Mesenteric fat pad (tissue), 1 donor: Measurements from ENCODE around the gene AP3B1. TPM values are rescaled to one million over a fixed set of nuclear protein-coding genes. Genes with fewer than 3 reads are reported as not detected.
"Not testable (repeated sequence)": the region's sequence is repeated elsewhere in the genome, so short reads cannot be mapped to it uniquely, and the experiment has no call there.

Experiments
- DNase-seq: peaks from one replicate; pipeline ENCODE4 v3.0.0-alpha.2; 2020; ENCODE audit warnings: low spot score
- total RNA-seq: library from RNA; stranded (reverse); fragmentation: NEBNext Ultra II Directional; extraction: Animal tissue kit (Norgen Biotek cat#: 25700); gene quantifications from one replicate; pipeline ENCODE4 v1.2.1, GENCODE V29; 2021
- donor health status: DM: yes; HTN: yes; CAD: no.

Gene AP3B1
- total RNA-seq, 1 donor from 2014 or later = 39.8 TPM

DNA sequence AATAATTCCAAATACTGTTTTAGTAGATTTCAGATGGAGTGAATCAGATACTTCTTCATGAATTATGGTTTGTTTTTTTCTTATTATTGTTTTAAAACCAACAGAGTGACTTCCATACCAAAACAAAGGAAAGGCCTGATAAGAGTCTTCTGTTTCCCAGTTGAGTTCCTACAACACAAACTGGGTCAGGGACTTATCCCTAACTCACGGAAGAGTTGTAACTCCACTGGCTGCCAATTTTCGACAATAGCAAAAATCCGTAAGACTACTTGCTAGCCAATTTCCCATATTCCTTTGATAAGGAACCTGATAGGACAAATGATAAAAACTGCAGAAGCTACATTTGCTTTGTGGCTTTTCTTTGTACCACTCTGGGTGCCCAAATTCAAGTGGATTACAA is 219.2 kb downstream of the AP3B1 start:
- DNase-seq = no peak

DNA sequence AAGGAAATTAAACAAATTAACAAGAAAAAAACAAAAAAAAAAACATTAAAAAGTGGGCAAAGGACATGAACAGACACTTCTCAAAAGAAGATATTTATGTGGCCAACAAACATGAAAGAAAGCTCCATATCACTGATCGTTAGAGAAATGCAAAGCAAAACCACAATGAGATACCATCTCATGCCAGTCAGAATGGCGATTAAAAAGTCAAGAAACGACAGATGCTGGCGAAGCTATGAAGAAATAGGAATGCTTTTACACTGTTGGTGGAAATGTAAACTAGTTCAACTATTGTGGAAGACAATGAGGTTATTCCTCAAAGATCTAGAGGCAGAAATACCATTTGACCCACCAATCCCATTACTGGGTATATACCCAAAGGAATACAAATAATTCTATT is 223.8 kb downstream of the AP3B1 start:
- not testable (repeated sequence) for DNase-seq

DNA sequence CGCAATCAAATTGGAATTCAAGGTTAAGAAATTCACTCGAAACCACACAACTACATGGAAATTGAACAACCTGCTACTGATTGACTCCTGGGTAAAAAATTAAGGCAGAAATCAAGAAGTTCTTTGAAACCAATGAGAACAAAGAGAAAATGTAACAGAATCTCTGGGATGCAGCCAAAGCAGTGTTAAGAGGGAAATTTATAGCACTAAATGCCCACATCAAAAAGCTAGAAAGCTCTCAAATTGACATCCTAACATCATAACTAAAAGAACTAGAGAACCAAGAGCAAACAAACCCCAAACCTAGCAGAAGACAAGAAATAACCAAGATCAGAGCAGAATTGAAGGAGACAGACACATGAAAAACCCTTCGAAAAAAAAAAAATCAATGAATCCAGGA is 226.9 kb downstream of the AP3B1 start:
- DNase-seq = not testable (repeated sequence)

DNA sequence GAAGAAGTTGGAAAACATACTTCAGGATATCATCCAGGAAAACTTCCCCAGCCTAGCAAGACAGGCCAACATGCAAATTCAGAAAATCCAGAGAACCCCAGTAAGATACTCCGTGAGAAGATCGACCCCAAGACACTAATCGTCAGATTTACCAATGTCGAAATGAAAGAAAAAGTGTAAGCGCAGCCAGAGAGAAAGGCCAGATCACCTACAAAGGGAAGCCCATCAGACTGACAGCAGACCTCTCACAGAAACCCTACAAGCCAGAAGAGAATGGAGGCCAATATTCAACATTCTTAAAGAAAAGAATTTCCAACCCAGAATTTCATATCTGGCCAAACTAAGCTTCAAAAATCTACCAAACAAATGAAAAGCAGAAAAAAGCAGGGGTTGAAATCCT is 227.8 kb downstream of the AP3B1 start:
- not testable (repeated sequence) for DNase-seq

DNA sequence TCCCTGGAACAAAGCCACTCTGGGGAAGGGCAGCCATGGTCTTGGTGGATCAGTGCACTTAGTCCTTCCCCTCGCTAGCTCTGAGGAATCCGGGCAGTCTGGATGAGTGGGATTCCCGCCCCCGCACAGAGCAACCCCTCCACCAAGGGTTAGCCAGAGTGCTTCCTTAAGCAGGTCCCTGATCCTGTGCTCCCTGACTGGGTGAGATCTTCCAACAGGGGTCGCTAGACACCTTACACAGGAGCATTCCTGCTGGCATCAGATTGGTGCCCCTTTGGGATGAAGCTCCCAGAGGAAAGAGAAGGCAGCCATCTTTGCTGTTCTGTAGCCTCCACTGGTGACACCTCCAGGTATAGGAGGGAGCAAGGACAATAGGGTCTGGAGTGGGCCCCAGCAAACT is 228.8 kb downstream of the AP3B1 start:
- DNase-seq = no peak

DNA sequence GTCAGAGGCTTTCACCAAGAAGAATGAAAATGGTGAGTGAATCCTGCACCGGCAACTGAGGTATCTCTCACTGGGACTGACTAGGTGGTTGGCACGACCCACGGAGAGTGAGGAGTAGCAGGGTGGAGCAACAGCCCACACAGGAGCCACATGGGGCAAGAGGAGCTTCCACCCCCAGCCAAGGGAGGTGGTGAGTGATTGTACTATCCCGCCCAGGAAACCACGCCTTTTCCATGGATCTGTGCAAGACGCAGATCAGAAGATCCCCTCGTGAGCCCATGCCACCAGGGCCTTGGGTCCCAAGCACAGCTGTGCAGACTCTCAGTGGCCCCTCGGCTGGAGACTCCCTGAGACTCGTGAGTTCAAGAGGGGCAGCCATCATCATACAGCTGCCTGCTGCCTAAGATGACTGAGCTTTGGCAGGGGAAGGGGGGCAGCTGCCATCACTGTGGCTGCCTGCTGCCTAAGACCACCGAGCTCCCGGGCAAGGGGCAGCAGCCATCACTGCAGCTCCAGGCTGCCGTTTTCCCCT is 229.5 kb downstream of the AP3B1 start:
- no peak for DNase-seq

DNA sequence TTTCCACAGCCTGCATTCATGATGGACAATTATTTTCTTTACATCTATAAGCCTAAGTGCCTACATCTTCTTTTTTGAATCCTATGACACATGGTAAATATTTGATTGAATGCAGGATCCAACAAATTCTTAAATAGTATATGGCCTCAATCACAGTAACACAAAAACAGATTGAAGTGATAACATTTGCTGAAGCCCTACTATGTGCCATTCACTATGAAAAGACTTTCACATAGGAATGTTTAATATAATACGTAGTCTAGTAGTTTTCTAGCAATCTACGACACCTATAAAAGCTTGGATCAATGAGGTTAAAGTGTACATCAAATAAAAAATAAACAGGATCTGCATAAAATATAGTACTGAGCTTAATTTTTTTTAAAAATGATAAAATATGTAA is 231.0 kb downstream of the AP3B1 start:
- no peak for DNase-seq

DNA sequence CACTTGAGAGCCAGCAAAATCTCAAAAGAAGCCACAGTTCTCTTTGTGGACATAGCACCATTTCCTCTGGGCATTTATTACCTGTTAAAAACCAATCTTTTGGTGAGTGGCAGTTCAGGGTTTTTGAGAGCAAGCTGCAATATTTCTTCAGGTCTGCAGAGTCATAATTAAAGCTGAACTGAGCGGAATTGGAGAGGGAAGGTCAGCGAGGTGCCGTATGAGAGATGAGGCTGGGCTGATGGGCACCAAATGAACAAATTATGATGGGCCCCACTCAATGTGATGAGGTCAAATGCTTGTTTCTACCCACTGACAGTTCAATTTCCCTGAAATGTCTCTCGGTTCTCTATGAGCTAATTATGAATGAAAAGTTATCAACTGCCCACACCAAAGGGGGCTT is 231.9 kb downstream of the AP3B1 start:
- no peak for DNase-seq

DNA sequence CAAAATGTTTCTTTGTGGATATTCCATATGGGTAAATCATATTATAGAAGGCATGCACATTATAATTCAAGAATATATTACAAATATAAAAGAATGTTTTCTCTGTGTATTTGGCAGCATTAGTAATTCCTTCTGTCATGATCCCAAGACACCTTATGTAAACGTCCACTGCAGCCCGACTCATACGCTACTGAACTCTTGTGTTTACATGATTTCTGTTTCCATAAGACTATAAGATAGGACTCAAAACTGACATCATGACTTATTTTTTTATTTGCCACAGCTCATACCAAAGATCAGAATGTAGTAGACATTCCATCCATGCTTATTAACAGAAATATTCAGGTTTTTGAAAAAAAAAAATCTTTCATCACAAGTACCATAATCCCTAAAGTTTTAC is 234.1 kb downstream of the AP3B1 start:
- no peak for DNase-seq

DNA sequence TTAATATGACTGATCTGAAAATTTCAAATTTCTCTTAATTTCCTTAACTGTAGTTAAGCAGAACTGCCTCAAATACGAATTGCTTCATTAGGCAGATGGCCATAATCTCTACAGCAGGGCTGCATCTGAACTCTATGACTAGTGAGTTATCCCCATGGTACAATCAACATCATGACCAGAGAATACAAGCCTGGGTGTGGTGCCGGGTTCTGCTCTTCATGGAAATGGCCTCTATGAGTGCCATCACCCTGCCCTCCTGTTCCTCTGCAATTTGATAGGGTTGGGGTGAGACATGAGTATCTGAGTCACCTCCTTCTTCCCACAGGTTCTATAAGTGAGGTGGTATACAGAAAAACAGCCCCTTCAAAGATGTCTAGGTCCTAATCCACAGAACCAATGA is 235.9 kb downstream of the AP3B1 start:
- no peak for DNase-seq

DNA sequence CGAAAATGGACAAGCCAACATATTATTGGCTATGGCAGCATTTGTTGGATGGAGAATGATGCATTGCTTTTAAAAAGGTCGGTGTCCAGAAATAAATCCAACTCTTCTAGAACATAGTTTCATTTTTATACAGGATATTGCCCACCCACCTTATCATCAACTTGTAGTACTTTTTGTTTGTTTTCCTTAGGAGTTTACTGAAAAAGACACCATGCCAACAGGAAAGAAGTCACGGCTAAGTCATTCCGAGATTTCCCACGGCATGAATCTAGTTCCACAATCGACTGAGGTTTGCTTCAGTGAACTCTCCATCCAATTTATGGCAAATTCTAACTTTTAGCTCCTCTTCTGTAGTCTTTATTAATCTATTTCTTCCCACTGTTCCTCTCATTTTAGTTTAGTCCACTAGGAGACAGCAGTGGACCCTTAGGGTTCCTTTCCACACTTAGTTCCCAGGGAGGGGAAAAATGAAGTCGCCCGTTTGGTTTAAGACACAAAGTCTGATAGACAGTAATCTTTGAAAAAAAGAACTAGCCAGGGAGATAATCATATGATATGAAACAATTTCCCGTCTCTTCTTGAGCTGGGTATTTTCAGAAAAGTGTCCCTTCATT is 237.5 kb downstream of the AP3B1 start:
- DNase-seq = no peak

DNA sequence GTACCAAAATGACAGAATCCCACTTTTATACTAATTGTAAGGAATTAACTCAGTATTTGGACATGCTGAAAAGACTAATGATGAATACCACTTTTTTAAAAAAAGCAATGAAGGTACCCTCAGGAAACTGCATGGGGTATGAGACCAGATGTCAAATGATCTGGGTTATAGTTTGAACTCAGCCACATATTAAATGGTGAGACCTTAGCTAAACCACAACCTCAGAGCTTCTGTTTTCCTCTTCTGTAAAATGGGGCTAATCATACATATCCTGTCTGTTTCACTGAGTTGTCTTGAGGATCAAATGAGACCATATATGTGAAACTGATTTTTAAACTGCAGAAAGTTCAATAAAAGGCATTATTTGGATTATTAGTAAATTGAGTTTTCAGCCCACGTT is 238.4 kb downstream of the AP3B1 start:
- DNase-seq = no peak

DNA sequence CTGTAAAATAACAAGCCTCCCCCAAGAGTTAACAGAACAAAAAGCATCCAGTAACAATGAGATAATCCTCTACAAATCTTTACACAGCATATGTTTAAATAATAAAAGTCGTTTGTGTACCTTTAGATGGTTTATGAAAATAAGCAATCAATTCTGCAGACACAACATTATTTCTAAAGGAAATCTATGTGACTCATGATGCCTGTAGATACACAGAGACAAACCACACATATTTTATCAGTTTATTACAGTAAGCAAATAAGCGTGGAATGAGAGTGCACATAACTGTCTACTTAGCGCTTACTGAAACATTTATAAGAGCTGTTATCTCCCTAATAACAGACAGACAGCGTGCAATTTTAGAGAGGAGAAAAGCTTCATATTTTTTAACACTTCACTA is 243.6 kb downstream of the AP3B1 start:
- no peak for DNase-seq

DNA sequence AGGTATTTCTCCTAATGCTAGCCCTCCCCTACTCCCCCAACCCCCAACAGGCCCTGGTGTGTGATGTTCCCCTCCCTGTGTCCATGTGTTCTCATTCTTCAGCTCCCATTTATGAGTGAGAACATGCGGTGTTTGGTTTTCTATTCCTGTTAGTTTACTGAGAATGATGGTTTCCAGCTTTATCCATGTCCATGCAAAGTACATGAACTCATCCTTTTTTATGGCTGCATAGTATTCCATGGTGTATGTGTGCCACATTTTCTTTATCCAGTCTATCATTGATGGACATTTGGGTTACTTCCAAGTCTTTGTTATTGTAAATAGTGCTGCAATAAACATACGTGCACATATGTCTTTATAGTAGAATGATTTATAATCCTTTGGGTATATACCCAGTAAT is 247.7 kb downstream of the AP3B1 start:
- DNase-seq = not testable (repeated sequence)

DNA sequence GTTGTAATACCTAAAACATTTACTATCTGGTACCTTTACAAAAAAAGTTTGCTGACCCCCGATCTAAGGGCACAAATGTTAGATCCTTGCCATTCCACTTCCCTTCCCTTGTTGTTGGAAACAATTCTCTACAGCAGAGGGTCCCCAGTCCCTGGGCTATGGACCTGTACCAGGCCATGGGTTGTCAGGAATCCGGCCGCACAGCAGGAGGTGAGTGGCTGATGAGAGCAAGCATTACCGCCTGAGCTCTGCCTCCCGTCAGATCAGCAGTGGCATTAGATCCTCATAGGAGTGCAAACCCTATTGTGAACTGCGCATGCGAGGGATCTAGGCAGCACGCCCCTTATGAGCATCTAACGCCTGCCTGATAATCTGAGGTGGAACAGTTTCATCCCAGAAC is 248.5 kb downstream of the AP3B1 start:
- DNase-seq = no peak

DNA sequence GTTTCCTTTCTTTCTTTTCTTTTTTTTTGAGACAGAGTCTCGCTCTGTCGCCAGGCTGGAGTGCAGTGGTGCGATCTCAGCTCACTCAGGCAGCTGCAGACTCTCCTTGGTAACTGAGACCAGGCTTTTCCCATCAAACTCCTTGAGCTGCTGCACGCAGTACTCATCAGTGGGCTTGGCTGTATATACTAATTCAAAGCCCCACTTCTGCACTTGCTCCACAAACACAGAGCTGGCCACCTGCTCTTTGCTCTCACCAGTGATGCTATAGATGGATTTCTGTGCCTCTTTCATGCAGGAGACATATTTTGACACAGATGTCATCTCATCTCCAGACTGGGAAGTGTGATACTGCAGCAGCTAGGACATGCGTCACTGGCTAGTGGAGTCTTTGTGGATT is 252.7 kb downstream of the AP3B1 start:
- no peak for DNase-seq

DNA sequence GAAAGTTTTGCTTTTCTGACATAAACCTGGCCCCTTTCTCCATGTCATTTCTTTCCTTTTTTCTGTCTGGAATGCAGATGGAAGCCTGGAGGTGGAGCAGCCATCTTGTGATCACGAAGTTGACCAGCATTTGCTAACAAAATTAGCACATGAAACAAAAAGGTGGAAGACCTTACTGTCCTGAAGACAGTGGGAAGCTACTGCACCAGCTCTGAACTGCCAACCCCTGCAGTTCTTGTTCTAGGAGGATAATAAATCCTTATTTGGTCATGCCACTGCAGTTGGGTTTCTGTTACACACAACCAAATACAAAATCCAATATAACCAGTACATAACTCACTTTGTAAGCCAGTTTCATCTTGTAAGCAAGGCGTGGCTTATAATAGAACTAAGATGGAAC is 269.0 kb downstream of the AP3B1 start:
- DNase-seq = no peak

DNA sequence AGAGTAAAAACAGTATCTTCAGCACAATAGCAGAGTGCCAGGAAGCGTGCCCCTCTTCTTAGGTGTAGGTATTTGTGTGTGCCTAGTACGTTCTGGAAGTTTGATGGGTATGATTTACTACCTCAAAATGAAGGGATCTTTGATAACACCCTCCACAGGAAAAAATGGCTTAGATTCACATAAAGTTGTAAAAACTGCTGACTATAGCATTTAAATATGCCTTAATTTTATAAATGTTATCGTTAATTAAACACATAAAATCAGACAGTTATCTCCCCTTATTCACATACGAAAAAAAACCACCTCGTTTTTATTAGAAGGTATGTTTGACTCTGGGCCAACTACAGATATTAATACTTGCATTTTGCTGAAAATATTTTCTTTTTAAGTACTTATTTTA is 274.8 kb downstream of the AP3B1 start:
- DNase-seq = no peak

DNA sequence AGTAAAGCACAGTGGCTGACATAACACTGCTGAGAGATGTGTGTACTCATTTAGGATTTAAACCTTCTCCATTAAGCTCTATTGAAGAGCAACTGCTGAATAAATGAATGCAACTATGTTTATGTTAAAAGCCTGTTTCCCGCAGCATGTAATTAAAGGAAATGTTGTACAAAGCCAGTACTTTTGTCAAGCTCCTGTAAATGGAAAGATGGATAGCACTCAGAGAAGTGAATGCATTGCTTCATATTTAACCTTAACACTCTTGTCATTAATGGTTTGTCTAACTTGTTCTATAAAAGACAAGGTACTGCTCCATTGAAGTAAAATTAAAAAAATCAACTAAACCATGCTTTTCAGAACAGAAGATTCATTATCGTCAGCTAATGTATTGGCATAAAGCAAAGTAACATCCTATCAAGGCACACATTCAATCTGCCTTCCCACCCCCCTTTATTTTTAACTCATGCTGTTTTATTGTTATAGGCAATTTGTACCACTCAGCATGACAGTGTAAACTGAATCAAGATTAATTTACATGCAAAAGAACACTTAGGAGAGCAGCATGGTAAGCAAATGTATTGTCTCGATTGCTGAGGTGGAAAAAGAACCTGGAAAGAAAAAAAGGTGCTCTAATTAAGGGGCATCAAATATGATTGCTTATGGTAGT is 277.5 kb downstream of the AP3B1 start:
- DNase-seq = no peak

DNA sequence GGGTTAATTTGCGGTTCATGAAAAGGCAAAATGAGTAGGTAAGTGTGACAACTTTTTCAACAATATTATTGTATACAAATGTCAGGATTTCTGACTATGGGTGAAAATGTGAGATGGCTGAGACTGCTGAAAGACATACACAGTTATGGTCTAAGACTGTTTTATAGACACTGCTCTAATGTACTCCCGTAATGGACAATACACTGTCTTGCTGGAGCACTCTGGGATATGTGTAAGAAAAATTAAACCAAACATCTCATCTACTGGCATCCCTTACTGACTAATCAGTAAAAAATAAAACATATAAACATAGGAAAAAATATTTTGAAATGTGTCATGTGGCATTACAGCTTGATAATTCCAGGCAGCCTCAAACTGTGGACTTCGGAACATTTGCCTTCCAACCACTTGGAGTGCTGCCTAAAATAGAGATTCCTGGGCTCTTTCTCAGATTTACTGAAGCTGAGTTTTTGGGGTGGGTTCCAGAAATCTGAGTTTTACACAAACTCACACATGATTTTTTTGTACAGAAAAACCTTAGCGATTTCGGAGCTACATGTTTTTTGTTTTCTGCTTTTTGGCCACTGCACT is 284.5 kb downstream of the AP3B1 start:
- no peak for DNase-seq

DNA sequence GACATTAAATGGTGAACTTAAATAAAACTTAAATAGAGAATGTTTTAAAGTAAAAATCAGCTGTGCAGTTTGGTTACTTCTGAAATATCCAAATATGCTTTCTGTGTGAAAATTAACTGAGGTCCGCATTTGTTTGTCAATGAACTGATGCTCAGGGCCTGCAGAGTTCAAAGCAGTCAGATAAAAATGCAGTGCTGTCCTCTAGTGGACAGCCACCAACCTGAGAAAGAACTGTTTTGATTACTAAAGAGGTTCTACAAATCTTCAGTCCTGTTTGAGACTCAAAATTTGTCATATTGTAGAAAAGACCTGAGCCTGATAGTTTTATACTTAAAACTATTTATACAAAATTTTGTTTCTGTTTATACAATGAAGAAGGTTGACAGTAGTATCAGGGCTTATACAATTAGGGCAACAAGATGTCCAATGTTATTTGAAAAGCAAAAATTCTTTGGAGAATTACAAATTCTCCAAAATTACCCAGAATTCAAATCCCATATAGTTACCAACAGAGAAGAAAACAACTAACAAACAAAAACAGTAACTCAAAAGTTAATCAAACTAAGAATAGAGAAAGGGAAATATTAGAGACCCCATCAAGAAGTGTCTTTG is 286.0 kb downstream of the AP3B1 start:
- DNase-seq = no peak

DNA sequence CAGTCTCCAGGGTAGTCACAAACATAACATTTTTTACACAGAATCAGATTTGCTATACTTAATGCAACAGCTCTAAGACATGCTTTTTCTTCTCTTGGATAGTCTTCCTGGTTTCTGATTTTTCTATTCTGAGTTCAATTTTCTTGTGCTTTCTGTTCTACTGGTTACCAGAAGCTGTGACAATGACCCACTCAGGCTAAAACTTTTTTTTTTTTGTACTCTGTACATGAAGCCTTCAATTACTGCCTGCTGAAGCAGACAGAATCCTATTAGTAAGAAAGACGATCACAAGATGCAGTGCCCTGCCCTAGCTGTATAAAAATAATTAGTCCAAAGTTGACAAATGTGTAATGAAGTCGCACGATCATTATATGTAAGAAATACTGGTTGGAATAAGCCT is 287.3 kb downstream of the AP3B1 start:
- DNase-seq = no peak
